Spleen (tissue), 11 donors: ENCODE measurements around the gene KLF13. TPM values are rescaled to one million over a fixed set of nuclear protein-coding genes. Genes with fewer than 3 reads are reported as not detected.

Source experiments
- DNase-seq: peaks from one replicate; pipeline ENCODE4 v3.0.0-alpha.2; 2020
- H3K27ac ChIP-seq, 8 donors: fragments of 200-600 bp; sonication (generic) in 7 of 8; 1 replicate in 4 of 8; 2 replicates in 4 of 8; pipeline versions ENCODE4 v1.5.0 to v1.8.0; 2016 to 2021; ENCODE audit warnings: inconsistent platforms in 4 of 8, mild to moderate bottlenecking in 4 of 8, moderate library complexity in 1 of 8
- H3K27me3 ChIP-seq, 7 donors: fragments of 200-600 bp; sonication (generic) in 6 of 7; replicated peaks in 1 of 7; 1 replicate in 4 of 7; 2 replicates in 3 of 7; pipeline versions ENCODE4 v1.5.0 to v1.8.0; 2016 to 2021; ENCODE audit warnings: inconsistent platforms in 3 of 7, mild to moderate bottlenecking in 1 of 7
- H3K36me3 ChIP-seq, 6 donors: fragments of 200-600 bp; sonication (generic) in 5 of 6; 1 replicate in 4 of 6; 2 replicates in 2 of 6; pipeline versions ENCODE4 v1.5.0 to v1.8.0; 2016 to 2021; ENCODE audit warnings: inconsistent platforms in 2 of 6
- H3K4me1 ChIP-seq, 6 donors: fragments of 200-600 bp; sonication (generic) in 5 of 6; 1 replicate in 3 of 6; 2 replicates in 3 of 6; pipeline versions ENCODE4 v1.5.0 to v1.8.0; 2016 to 2021; ENCODE audit warnings: inconsistent platforms in 3 of 6
- H3K4me3 ChIP-seq, 8 donors: fragments of 200-600 bp; sonication (generic) in 7 of 8; 1 replicate in 4 of 8; 2 replicates in 4 of 8; pipeline versions ENCODE4 v1.5.0 to v1.8.0; 2016 to 2021; ENCODE audit warnings: inconsistent platforms in 4 of 8, mild to moderate bottlenecking in 4 of 8, moderate library complexity in 2 of 8
- H3K9me3 ChIP-seq, 8 donors: fragments of 200-600 bp; sonication (generic) in 7 of 8; 1 replicate in 4 of 8; 2 replicates in 4 of 8; pipeline versions ENCODE4 v1.5.0 to v1.8.0; 2016 to 2021; ENCODE audit warnings: inconsistent platforms in 4 of 8
- POLR2A ChIP-seq, 3 donors: fragments of 450-650 bp; IDR thresholded peaks; one replicate each; pipeline ENCODE4 v1.5.1; 2017; ENCODE audit warnings: antibody characterized with exemption in 3 of 3, mild to moderate bottlenecking in 1 of 3
- POLR2AphosphoS5 ChIP-seq, 3 donors: sonication (generic); formaldehyde crosslinking; IDR thresholded peaks; one replicate each; pipeline ENCODE4 v1.5.1; 2017; ENCODE audit warnings: antibody characterized with exemption in 3 of 3
- WGBS, 5 donors: extraction: QIAGEN DNeasy Blood & Tissue Kit in 3 of 5; methylation state at CpG; one replicate each; pipeline versions ENCODE4 v1.1.5 to v1.1.7; 2013 to 2018; 5-methylcytosine and 5-hydroxymethylcytosine counted together
- intact Hi-C: fragments of 100-400 bp; cut with DNase I; formaldehyde crosslinking; loops from one replicate; pipeline ENCODE4 v1.15.0; 2023; ENCODE audit warnings: low total_unique reads
- polyA plus RNA-seq, 3 donors: library from polyadenylated mRNA; stranded (reverse); fragments of 200-250 nt; gene quantifications; one replicate each; pipeline ENCODE4 v1.2.1, GENCODE V29; 2013
- total RNA-seq, 7 donors: library from RNA; depleted of rRNA in 3 of 7; stranded (reverse); fragments of >200 nt in 3 of 7; fragmentation: NEBNext Ultra II Directional in 4 of 7; extraction: Animal tissue kit (Norgen Biotek cat#: 25700) in 4 of 7; gene quantifications; one replicate each; pipeline versions ENCODE4 v1.1.0 to v1.2.1, GENCODE V29; 2016 to 2021
- TF ChIP-seq, protein P1 (sequence below), 11 experiments: fragments of 200-600 bp in 7 of 11; fragments of 450-650 bp in 4 of 11; sonication (generic) in 4 of 11; IDR thresholded peaks in 8 of 11; conservative IDR thresholded peaks in 3 of 11; 1 replicate in 7 of 11; 2 replicates in 4 of 11; pipeline versions ENCODE4 v1.4.0 to v1.8.0; 2016 to 2021; ENCODE audit warnings: antibody characterized with exemption in 11 of 11, inconsistent platforms in 4 of 11, mild to moderate bottlenecking in 1 of 11
- donor health status: healthy with polysubstance abuse.
- donor health status: DM: no; HTN: no; CAD: no; lungs with moderate emphysema.
- donor health status: DM: no; HTN: no; CAD: no.
- donor health status: Bipolar disorder and iron deficiency.
- donor health status: healthy.
- donor health status: DM: no; HTN: no; CAD: no.
- donor health status: DM: yes; HTN: yes; CAD: no.

KLF13 gene
- total and polyA plus RNA-seq, 10 donors: 21.8 to 111 (median 81.4) TPM

DNA sequence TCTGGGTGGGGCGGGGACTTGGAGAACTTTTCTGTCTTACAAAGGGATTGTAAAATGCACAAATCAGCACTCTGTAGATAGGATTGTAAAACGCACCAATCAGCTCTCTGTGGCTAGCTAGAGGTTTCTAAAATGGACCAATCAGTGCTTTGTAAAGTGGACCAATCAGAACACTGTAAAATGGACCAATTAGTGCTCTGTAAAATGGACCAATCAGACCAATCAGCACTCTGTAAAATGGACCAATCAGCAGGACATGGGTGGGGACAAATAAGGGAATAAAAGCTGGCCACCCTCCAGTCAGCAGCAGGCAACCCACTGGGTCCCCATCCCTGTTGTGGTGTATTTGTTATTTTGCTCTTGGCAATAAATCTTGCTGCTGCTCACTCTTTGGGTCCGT is 77.7 kb downstream of the KLF13 start:
- TF ChIP-seq POLR2AphosphoS5 (IDR thresholded peaks at IDR 0.05) (no peak), POLR2A (IDR thresholded peaks at IDR 0.05) (no peak)
- TF ChIP-seq, protein P1, sequence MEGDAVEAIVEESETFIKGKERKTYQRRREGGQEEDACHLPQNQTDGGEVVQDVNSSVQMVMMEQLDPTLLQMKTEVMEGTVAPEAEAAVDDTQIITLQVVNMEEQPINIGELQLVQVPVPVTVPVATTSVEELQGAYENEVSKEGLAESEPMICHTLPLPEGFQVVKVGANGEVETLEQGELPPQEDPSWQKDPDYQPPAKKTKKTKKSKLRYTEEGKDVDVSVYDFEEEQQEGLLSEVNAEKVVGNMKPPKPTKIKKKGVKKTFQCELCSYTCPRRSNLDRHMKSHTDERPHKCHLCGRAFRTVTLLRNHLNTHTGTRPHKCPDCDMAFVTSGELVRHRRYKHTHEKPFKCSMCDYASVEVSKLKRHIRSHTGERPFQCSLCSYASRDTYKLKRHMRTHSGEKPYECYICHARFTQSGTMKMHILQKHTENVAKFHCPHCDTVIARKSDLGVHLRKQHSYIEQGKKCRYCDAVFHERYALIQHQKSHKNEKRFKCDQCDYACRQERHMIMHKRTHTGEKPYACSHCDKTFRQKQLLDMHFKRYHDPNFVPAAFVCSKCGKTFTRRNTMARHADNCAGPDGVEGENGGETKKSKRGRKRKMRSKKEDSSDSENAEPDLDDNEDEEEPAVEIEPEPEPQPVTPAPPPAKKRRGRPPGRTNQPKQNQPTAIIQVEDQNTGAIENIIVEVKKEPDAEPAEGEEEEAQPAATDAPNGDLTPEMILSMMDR (IDR thresholded peaks at IDR 0.05 in 8 of 11, conservative IDR thresholded peaks at IDR 0.05 in 3 of 11): no peak
- 89 to 97% (median 93%) methylated on average over 3 of the region's 3 CpGs for WGBS, 5 donors

DNA sequence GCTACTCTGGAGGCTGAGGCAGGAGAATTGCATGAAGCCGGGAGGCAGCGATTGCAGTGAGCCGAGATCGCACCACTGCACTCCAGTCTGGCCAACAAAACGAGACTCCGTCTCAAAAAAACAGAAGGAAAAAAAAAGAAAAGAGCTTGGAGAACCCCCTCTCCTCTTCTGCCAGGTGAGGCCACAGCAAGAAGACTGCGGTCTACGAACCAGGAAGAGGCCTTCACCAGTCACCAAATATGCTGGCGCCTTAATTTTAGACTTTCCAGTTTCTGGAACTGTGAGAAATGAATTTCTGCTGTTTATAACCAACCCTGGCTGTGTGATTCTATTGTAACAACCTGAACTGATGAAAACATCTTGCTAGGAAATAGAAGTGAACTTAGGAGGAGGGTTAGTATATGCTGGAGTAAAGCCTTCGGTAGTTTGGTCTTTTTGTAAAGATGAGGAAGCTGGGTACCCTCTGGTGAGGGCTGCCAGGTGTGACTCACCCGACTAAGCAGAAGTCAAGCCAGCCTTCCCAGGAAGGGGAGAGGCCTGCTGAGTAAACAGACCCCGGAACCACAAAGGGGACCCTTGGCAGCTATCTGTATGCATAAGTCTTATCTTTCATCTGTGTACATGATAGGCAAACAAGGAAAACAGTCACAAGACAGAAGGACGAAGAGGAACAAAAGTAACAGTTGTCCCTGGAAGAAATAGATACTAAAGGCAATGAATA is 78.7 kb downstream of the KLF13 start:
- TF ChIP-seq, protein P1 (IDR thresholded peaks at IDR 0.05 in 8 of 11, conservative IDR thresholded peaks at IDR 0.05 in 3 of 11): no peak
- TF ChIP-seq POLR2A (IDR thresholded peaks at IDR 0.05) (no peak), POLR2AphosphoS5 (IDR thresholded peaks at IDR 0.05) (no peak)
- WGBS, 5 donors: 61 to 66% (median 64%) methylated on average over 13 of the region's 13 CpGs
- peaks cover 0 to 22% (median 8%) of the 10 kb centered on the region in 6 donors for H3K4me1 ChIP-seq
- H3K4me3 ChIP-seq: no peak overlapping the region
- H3K36me3 ChIP-seq: no peaks in the 10 kb centered on the region
- no peaks in the 10 kb centered on the region for H3K27me3 ChIP-seq
- intact Hi-C loops: no loop called here
- no peak for DNase-seq
- H3K27ac ChIP-seq: peak overlapping the region in 4 of 8 donors; percentile 17 to 45 (median 29)
- H3K9me3 ChIP-seq: peaks cover 0 to 19% (median 14%) of the 10 kb centered on the region in 8 donors

More for the DNA sequence above, 77.7 kb downstream of the KLF13 start:
- H3K4me1 ChIP-seq: peaks cover 0 to 22% (median 8%) of the 10 kb centered on the region in 6 donors
- intact Hi-C loops: no loop called here
- no peak overlapping the region for H3K4me3 ChIP-seq
- no peaks in the 10 kb centered on the region for H3K36me3 ChIP-seq
- peaks cover 0 to 13% (median 10%) of the 10 kb centered on the region in 8 donors for H3K9me3 ChIP-seq
- no peak overlapping the region for H3K27ac ChIP-seq
- no peaks in the 10 kb centered on the region for H3K27me3 ChIP-seq
- DNase-seq: no peak

DNA sequence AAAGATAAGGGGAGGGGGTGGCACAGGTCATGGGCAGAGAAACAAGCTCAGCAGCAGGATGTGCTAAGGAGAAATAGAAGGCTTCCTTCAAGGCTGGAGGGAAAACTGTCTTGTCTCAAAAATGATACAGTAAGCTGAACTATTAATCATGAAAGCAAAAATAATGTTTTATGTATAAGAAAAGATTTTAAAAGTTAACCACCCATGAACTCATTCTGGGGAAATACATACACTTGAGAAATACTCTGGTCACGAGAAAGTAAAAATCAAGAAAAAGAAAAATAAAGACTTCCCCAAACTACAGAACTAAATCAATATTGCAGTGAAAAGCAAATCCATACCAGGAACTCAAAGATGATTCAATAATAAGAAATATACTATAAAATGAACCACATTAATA is 80.7 kb downstream of the KLF13 start:
- intact Hi-C loops: no loop called here
- Histone ChIP-seq H3K27me3 (no peaks in the 10 kb centered on the region), H3K36me3 (no peaks in the 10 kb centered on the region), H3K4me3 (no peak overlapping the region), H3K4me1 (peaks cover 0 to 22% (median 8%) of the 10 kb centered on the region in 6 donors), H3K9me3 (peaks cover 0 to 19% (median 14%) of the 10 kb centered on the region in 8 donors), H3K27ac (no peak overlapping the region)
- DNase-seq: no peak
- WGBS, 5 donors: 54 to 74% (median 57%) methylated on average over 1 of the region's 1 CpG
- no peak for TF ChIP-seq POLR2AphosphoS5 (IDR thresholded peaks at IDR 0.05)
- no peak for TF ChIP-seq POLR2A (IDR thresholded peaks at IDR 0.05)
- TF ChIP-seq, protein P1 (IDR thresholded peaks at IDR 0.05 in 8 of 11, conservative IDR thresholded peaks at IDR 0.05 in 3 of 11): no peak

DNA sequence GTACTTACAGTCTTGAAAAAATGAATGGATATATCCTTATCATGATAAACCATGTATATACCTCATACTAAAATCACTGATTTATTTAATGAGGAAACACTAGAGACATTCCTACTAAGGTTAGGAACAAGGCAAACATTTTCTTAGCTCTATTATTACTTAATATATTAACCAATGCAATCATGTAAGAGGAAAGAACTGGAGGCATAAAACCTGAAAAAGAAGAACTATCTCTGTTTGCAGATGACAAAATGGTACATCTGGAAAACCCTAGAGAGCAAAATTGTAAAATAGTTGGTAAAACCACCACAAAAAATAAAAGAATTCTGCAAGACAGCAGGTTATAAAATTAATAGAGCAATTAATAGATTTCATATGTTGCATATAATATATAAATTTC is 81.2 kb downstream of the KLF13 start:
- intact Hi-C loops: no loop called here
- no peak for TF ChIP-seq POLR2A (IDR thresholded peaks at IDR 0.05)
- TF ChIP-seq POLR2AphosphoS5 (IDR thresholded peaks at IDR 0.05): no peak
- TF ChIP-seq, protein P1 (IDR thresholded peaks at IDR 0.05 in 8 of 11, conservative IDR thresholded peaks at IDR 0.05 in 3 of 11): no peak
- no peaks in the 10 kb centered on the region for H3K27me3 ChIP-seq
- H3K4me1 ChIP-seq: peaks cover 0 to 22% (median 8%) of the 10 kb centered on the region in 6 donors
- no peak for DNase-seq
- H3K9me3 ChIP-seq: peaks cover 0 to 19% (median 14%) of the 10 kb centered on the region in 8 donors
- H3K36me3 ChIP-seq: no peaks in the 10 kb centered on the region
- H3K4me3 ChIP-seq: no peak overlapping the region
- H3K27ac ChIP-seq: no peak overlapping the region
